H1 (cell line): ENCODE results near the gene BTBD16. TPM values are rescaled to one million over a fixed set of nuclear protein-coding genes. Genes with fewer than 3 reads are reported as not detected.

Source experiments
- CTCF ChIA-PET: fragments of 300-600 bp; sonication (Branson Sonifier 250); formaldehyde crosslinking; loops from one replicate; lab custom pipeline; 2021; ENCODE audit not compliant: partially characterized antibody; lab: Charles Lee
- POLR2A ChIA-PET: fragments of 300-600 bp; sonication (Branson Sonifier 250); formaldehyde crosslinking; loops from one replicate; lab custom pipeline; 2021; ENCODE audit warnings: inconsistent platforms; ENCODE audit not compliant: partially characterized antibody; lab: Charles Lee
- DNase-seq, 2 experiments: peaks; one replicate each; pipeline versions ENCODE4 v3.0.0 to v3.0.0-alpha.2; 2010 to 2022; ENCODE audit warnings: low spot score in 2 of 2, low read depth in 1 of 2, mixed read lengths in 1 of 2
- FAIRE-seq: peaks from 2 replicates; lab custom pipeline; 2011; peaks lifted over from hg19 to GRCh38; lab: Jason Lieb, UNC
- H2AFZ ChIP-seq: 2 replicates; pipeline ENCODE4 v1.8.1; 2012; ENCODE audit warnings: low read length, inconsistent platforms
- H2AK5ac ChIP-seq: 2 replicates; pipeline ENCODE4 v1.6.1; 2013; ENCODE audit warnings: low read depth, low read length
- H2BK120ac ChIP-seq: replicated peaks from 2 replicates; pipeline ENCODE3; 2013; ENCODE audit warnings: low read depth, low read length, inconsistent platforms
- H2BK12ac ChIP-seq: 2 replicates; pipeline ENCODE4 v1.6.1; 2013; ENCODE audit warnings: low read depth, low read length
- H2BK15ac ChIP-seq: 2 replicates; pipeline ENCODE4 v1.6.1; 2013; ENCODE audit warnings: low read length
- H2BK20ac ChIP-seq: 2 replicates; pipeline ENCODE4 v1.6.1; 2013; ENCODE audit warnings: low read length
- H2BK5ac ChIP-seq: 2 replicates; pipeline ENCODE4 v1.6.1; 2013; ENCODE audit warnings: low read depth, low read length
- H3K14ac ChIP-seq: 2 replicates; pipeline ENCODE4 v1.6.1; 2013; ENCODE audit warnings: inconsistent platforms; ENCODE audit not compliant: insufficient read length
- H3K18ac ChIP-seq: 2 replicates; pipeline ENCODE4 v1.6.1; 2013; ENCODE audit warnings: low read length; ENCODE audit errors: extremely low read depth
- H3K23ac ChIP-seq: 2 replicates; pipeline ENCODE4 v1.6.1; 2013; ENCODE audit warnings: inconsistent platforms; ENCODE audit not compliant: insufficient read length
- H3K23me2 ChIP-seq: 2 replicates; pipeline ENCODE4 v1.6.1; 2013; ENCODE audit warnings: low read depth, low read length
- H3K27ac ChIP-seq: 2 replicates; pipeline ENCODE4 v1.6.1; 2011; ENCODE audit warnings: low read depth, low read length, inconsistent platforms
- H3K27me3 ChIP-seq, 4 experiments: replicated peaks in 1 of 4; 1 replicate in 1 of 4; 2 replicates in 3 of 4; pipeline versions ENCODE4 v1.6.1 to v1.8.1; 2011 to 2013; ENCODE audit warnings: low read length in 3 of 4, mild to moderate bottlenecking in 3 of 4, inconsistent platforms in 2 of 4, mixed read lengths in 2 of 4, moderate library complexity in 1 of 4; ENCODE audit not compliant: control insufficient read depth in 3 of 4, insufficient read depth in 3 of 4; ENCODE audit errors: extremely low read depth in 1 of 4
- H3K36me3 ChIP-seq, 4 experiments: 2 replicates each; pipeline versions ENCODE4 v1.6.1 to v1.8.1; 2011 to 2013; ENCODE audit warnings: mild to moderate bottlenecking in 4 of 4, low read length in 3 of 4, moderate library complexity in 2 of 4, control low read depth in 1 of 4, inconsistent platforms in 1 of 4; ENCODE audit not compliant: insufficient read depth in 4 of 4, control insufficient read depth in 2 of 4
- H3K4ac ChIP-seq: replicated peaks from 2 replicates; pipeline ENCODE3; 2013; ENCODE audit warnings: low read length, low read depth, mixed read lengths, inconsistent platforms; ENCODE audit not compliant: insufficient read length
- H3K4me1 ChIP-seq, 4 experiments: replicated peaks in 1 of 4; 1 replicate in 1 of 4; 2 replicates in 3 of 4; pipeline versions ENCODE4 v1.6.1 to v1.8.1; 2011 to 2013; ENCODE audit warnings: low read length in 3 of 4, inconsistent platforms in 2 of 4, mixed read lengths in 1 of 4; ENCODE audit not compliant: insufficient read depth in 4 of 4, control insufficient read depth in 3 of 4
- H3K4me2 ChIP-seq, 2 experiments: 2 replicates each; pipeline versions ENCODE4 v1.6.1 to v1.8.1; 2011 to 2013; ENCODE audit warnings: low read depth in 2 of 2, low read length in 2 of 2, control low read depth in 1 of 2, inconsistent platforms in 1 of 2, mild to moderate bottlenecking in 1 of 2; ENCODE audit not compliant: insufficient read depth in 1 of 2
- H3K4me3 ChIP-seq, 4 experiments: fragments of 200-600, 300-600 bp in 1 of 4; sonication (generic), shearing (Covaris generic), sonication (Bioruptor Twin) in 1 of 4; 2 replicates each; pipeline versions ENCODE4 v1.5.1 to v1.8.1; 2011 to 2016; ENCODE audit warnings: low read length in 4 of 4, low read depth in 3 of 4, control low read depth in 2 of 4, inconsistent platforms in 2 of 4, mild to moderate bottlenecking in 2 of 4, mixed read lengths in 1 of 4, moderate library complexity in 1 of 4; ENCODE audit not compliant: insufficient read depth in 2 of 4; ENCODE audit errors: extremely low read depth in 1 of 4
- H3K56ac ChIP-seq: replicated peaks from 2 replicates; pipeline ENCODE3; 2013; ENCODE audit warnings: low read depth, mild to moderate bottlenecking, mixed read lengths, low read length, inconsistent platforms; ENCODE audit not compliant: insufficient read length
- H3K79me1 ChIP-seq: 2 replicates; pipeline ENCODE4 v1.6.1; 2013; ENCODE audit warnings: low read depth, low read length, control low read depth
- H3K79me2 ChIP-seq, 2 experiments: 2 replicates each; pipeline versions ENCODE4 v1.6.1 to v1.8.1; 2012 to 2013; ENCODE audit warnings: low read length in 2 of 2, mild to moderate bottlenecking in 2 of 2, inconsistent platforms in 1 of 2; ENCODE audit not compliant: insufficient read depth in 2 of 2, control insufficient read depth in 1 of 2
- H3K9ac ChIP-seq, 4 experiments: replicated peaks in 1 of 4; 1 replicate in 1 of 4; 2 replicates in 3 of 4; pipeline versions ENCODE4 v1.6.1 to v1.8.1; 2011 to 2013; ENCODE audit warnings: low read depth in 3 of 4, low read length in 3 of 4, control low read depth in 2 of 4, mild to moderate bottlenecking in 2 of 4, moderate library complexity in 2 of 4, inconsistent platforms in 1 of 4; ENCODE audit errors: extremely low read depth in 1 of 4
- H3K9me3 ChIP-seq, 2 experiments: 2 replicates each; pipeline versions ENCODE4 v1.6.1 to v1.8.1; 2012 to 2013; ENCODE audit warnings: mild to moderate bottlenecking in 2 of 2, moderate library complexity in 2 of 2, control low read depth in 1 of 2, inconsistent platforms in 1 of 2, low read depth in 1 of 2, low read length in 1 of 2, mixed read lengths in 1 of 2; ENCODE audit not compliant: insufficient read depth in 2 of 2
- H4K20me1 ChIP-seq, 2 experiments: replicated peaks in 1 of 2; 2 replicates each; pipeline versions ENCODE3 to v1.8.1; 2011 to 2013; ENCODE audit warnings: inconsistent platforms in 2 of 2, low read length in 2 of 2, mild to moderate bottlenecking in 1 of 2; ENCODE audit not compliant: insufficient read depth in 2 of 2, control insufficient read depth in 1 of 2
- H4K5ac ChIP-seq: 2 replicates; pipeline ENCODE4 v1.6.1; 2013; ENCODE audit warnings: low read length, low read depth, mixed read lengths, inconsistent platforms; ENCODE audit not compliant: insufficient read length
- H4K8ac ChIP-seq: 2 replicates; pipeline ENCODE4 v1.8.0; 2013; ENCODE audit warnings: mild to moderate bottlenecking, moderate library complexity, low read length, inconsistent platforms; ENCODE audit not compliant: insufficient read depth; ENCODE audit errors: extremely low read depth
- H4K91ac ChIP-seq: replicated peaks from 2 replicates; pipeline ENCODE3; 2013; ENCODE audit warnings: low read length, mixed read lengths, inconsistent platforms; ENCODE audit not compliant: insufficient read length
- CHD1 ChIP-seq: IDR thresholded peaks from 2 replicates; pipeline ENCODE4 v1.6.1; 2012; ENCODE audit warnings: low read depth, low read length, improper control_type of control experiment
- FOSL1 ChIP-seq: IDR thresholded peaks from 2 replicates; pipeline ENCODE4 v1.6.1; 2011; ENCODE audit warnings: mild to moderate bottlenecking, low read depth, low read length, moderate library complexity; ENCODE audit not compliant: insufficient read depth
- GABPA ChIP-seq: IDR thresholded peaks from 2 replicates; pipeline ENCODE4 v1.6.1; 2011; ENCODE audit warnings: mild to moderate bottlenecking, low read length, moderate library complexity, borderline replicate concordance; ENCODE audit not compliant: insufficient read depth
- HDAC2 ChIP-seq, 2 experiments: fragments of 300-600 bp in 1 of 2; sonication (generic) in 1 of 2; IDR thresholded peaks; 2 replicates each; pipeline ENCODE4 v1.6.1; 2011 to 2012; ENCODE audit warnings: low read depth in 2 of 2, low read length in 2 of 2, mild to moderate bottlenecking in 2 of 2, moderate library complexity in 2 of 2, borderline replicate concordance in 1 of 2, inconsistent platforms in 1 of 2
- KDM4A ChIP-seq: IDR thresholded peaks from one replicate; pipeline ENCODE4 v1.7.1; 2012; ENCODE audit warnings: low read depth, mild to moderate bottlenecking, moderate library complexity, low read length, inconsistent platforms; ENCODE audit not compliant: severe bottlenecking
- MAFK ChIP-seq: IDR thresholded peaks from 2 replicates; pipeline ENCODE4 v1.6.1; 2012; ENCODE audit warnings: low read depth, mild to moderate bottlenecking, improper control_type of control experiment, low read length
- MAX ChIP-seq: IDR thresholded peaks from 2 replicates; pipeline ENCODE4 v1.6.1; 2012; ENCODE audit warnings: inconsistent platforms
- NANOG ChIP-seq: IDR thresholded peaks from 2 replicates; pipeline ENCODE4 v1.6.1; 2011; ENCODE audit warnings: low read length, low read depth, mild to moderate bottlenecking, inconsistent platforms; ENCODE audit not compliant: insufficient read depth, poor library complexity, severe bottlenecking
- NRF1 ChIP-seq: IDR thresholded peaks from 2 replicates; pipeline ENCODE4 v1.6.1; 2011; ENCODE audit warnings: mild to moderate bottlenecking, low read depth, low read length, improper control_type of control experiment
- RXRA ChIP-seq: IDR thresholded peaks from 2 replicates; pipeline ENCODE4 v1.6.1; 2011; ENCODE audit warnings: low read depth, mild to moderate bottlenecking, low read length, moderate library complexity; ENCODE audit not compliant: insufficient read depth
- SP1 ChIP-seq: IDR thresholded peaks from 2 replicates; pipeline ENCODE4 v1.6.1; 2011; ENCODE audit warnings: low read depth, low read length
- TEAD4 ChIP-seq: IDR thresholded peaks from 2 replicates; pipeline ENCODE4 v1.6.1; 2012; ENCODE audit warnings: low read depth, low read length, inconsistent platforms, mixed read lengths
- ZNF274 ChIP-seq: IDR thresholded peaks from 2 replicates; pipeline ENCODE4 v1.7.0; 2012; ENCODE audit warnings: low read length, borderline replicate concordance; ENCODE audit errors: extremely low read depth
- WGBS, 2 experiments: shearing (Covaris generic) in 1 of 2; methylation state at CpG; one replicate each; pipeline versions ENCODE4 v1.1.6 to v1.1.7; 2013 to 2015; ENCODE audit warnings: low lambda C conversion rate in 2 of 2, mixed read lengths in 2 of 2, inconsistent platforms in 1 of 2, low coverage in 1 of 2, missing lambda C conversion rate in 1 of 2; ENCODE audit not compliant: insufficient replicate concordance in 2 of 2, insufficient coverage in 1 of 2, insufficient read length in 1 of 2; ENCODE audit errors: extremely low coverage in 1 of 2, missing lambda C conversion rate in 1 of 2; 5-methylcytosine and 5-hydroxymethylcytosine counted together
- polyA plus RNA-seq, 7 experiments: library from polyadenylated mRNA; depleted of rRNA in 3 of 7; stranded (reverse) in 5 of 7; unstranded in 2 of 7; fragments of >200 nt in 5 of 7; fragments of 200-250 nt in 2 of 7; gene quantifications; 1 replicate in 5 of 7; 2 replicates in 1 of 7; 4 replicates in 1 of 7; pipeline versions ENCODE4 v1.2.1 to v1.2.3, GENCODE V29; 2011 to 2013; ENCODE audit warnings: missing spikeins in 2 of 7, mixed read lengths in 2 of 7
- total RNA-seq: library from RNA; stranded (reverse); fragmentation: NEBNext Ultra II Directional; extraction: Animal tissue kit (Norgen Biotek cat#: 25700); gene quantifications from 2 replicates; pipeline ENCODE4 v1.2.1, GENCODE V29; 2021

BTBD16 gene
- total and polyA plus RNA-seq, 2 of the 8 experiments (the other 6 are each of a cell fraction or from before 2014, with no cell fraction given): 0.05 TPM; not detected in 1

GRCh38 chr10:122265896-122266295 lies 5.2 kb upstream of the BTBD16 start:
- H3K4ac ChIP-seq: no peak overlapping the region
- H2BK5ac ChIP-seq: no peak overlapping the region
- no peaks in the 10 kb centered on the region for H3K79me2 ChIP-seq
- no peak overlapping the region for H3K56ac ChIP-seq
- ChIA-PET CTCF (no interaction called here), POLR2A (no interaction called here)
- no peaks in the 10 kb centered on the region for H3K79me1 ChIP-seq
- H2BK20ac ChIP-seq: no peak overlapping the region
- WGBS, 2 experiments: 91% methylated on average over 6 of the region's 6 CpGs; no CpG with 5 or more reads in 1 of the 2 experiments
- H4K91ac ChIP-seq: no peak overlapping the region
- no peak overlapping the region for H2AK5ac ChIP-seq
- H3K9me3 ChIP-seq: peaks cover 0 to 3% of the 10 kb centered on the region in 2 experiments; a peak in 3 of 4 replicates
- no peak overlapping the region for H2AFZ ChIP-seq
- no peak overlapping the region for H2BK120ac ChIP-seq
- H2BK12ac ChIP-seq: no peak overlapping the region
- H4K20me1 ChIP-seq: peaks cover 0 to 2% of the 10 kb centered on the region in 2 experiments
- FAIRE-seq: no peak
- H2BK15ac ChIP-seq: no peak overlapping the region
- H3K23ac ChIP-seq: no peak overlapping the region
- no peaks in the 10 kb centered on the region for H3K27me3 ChIP-seq
- DNase-seq: no peak
- H3K27ac ChIP-seq: no peak overlapping the region
- H3K4me1 ChIP-seq: peaks cover 0 to 2% (median 0%) of the 10 kb centered on the region in 4 experiments; a peak in 2 of 7 replicates
- no peak overlapping the region for H3K9ac ChIP-seq
- H3K14ac ChIP-seq: no peak overlapping the region
- H3K4me2 ChIP-seq: no peak overlapping the region
- H3K4me3 ChIP-seq: no peak overlapping the region
- H4K8ac ChIP-seq: no peak overlapping the region
- no peak overlapping the region for H3K18ac ChIP-seq
- peaks cover 0 to 4% (median 2%) of the 10 kb centered on the region in 4 experiments; a peak in 1 of 8 replicates for H3K36me3 ChIP-seq
- no peaks in the 10 kb centered on the region for H3K23me2 ChIP-seq
- TF ChIP-seq MAX (no peak), NRF1 (no peak), FOSL1 (no peak), RXRA (no peak), GABPA (no peak), CHD1 (no peak), TEAD4 (no peak), SP1 (no peak), HDAC2 (IDR thresholded peaks at IDR 0.05; ENCODE audit: borderline replicate concordance in 1 of 2, low read depth in 2 of 2, low read length in 2 of 2) (no peak), KDM4A (no peak), MAFK (no peak), ZNF274 (no peak), NANOG (no peak)
- no peak overlapping the region for H4K5ac ChIP-seq
